ENCODE measurements around the gene IKZF5. TPM values are rescaled to one million over a fixed set of nuclear protein-coding genes. Genes with fewer than 3 reads are reported as not detected.

IKZF5 gene
- total and polyA plus RNA-seq, 2 donors from 2014 or later, result 7.3 to 17.1 TPM

DNA sequence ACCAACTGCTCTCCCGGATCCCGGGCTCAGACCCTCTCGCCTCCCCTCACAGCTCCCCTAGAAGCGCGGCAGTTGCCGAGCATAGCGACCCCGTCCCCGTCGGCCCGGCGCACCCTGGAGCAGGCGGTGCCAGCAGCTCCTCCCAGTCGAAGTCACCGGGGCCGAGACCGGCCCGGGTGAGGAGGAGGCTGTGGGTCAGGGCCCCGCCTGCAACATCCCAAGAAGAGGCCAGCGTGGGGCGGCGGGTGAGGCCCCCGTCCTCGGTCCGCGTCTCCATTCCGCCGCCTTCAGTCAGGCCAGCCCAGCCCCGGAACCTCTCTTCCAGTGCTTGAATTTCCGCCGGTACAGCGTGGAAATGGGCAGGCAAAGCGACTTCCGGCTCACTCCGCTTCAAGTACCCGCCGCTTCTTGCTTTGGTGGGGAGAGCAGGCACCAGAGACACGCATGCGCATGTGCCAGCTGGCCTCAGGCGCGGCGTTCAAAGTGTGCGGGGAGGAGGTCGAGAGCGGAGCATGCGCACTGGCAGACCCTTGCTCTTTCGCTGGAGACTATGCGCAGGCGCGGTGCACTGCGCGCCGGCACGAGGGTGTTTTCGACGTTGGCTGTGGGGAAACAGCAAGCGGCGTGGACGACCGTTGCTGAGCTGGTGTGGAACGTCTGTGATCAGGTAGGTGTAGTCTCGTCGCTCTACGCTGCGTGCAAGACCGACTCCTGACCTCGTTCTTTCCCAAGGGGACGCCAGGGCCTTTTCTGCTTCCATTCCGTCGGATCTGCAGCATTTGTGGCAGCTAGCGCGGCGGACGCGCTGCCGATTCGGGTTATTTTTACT, 54.5 kb downstream of the IKZF5 start, which contains the start of gene C10orf88:
TSS of gene C10orf88 (minus strand) at position 326 of the 829 bp plus-strand sequence. CDS start at position 277, 49 bp downstream.
- no peaks in the 10 kb centered on the region for H3K9me3 ChIP-seq (ENCODE audit: control insufficient read depth in 2 of 3, insufficient read depth in 1 of 3, low read length in 3 of 3)
- peak within 1 kb of the TSS; percentile 51 to 76 (median 58) for H3K9ac ChIP-seq (ENCODE audit: low read length in 3 of 3)
- intact Hi-C loops (cut with DNase I), result no loop called here
- H3K4me1 ChIP-seq (ENCODE audit: control insufficient read depth in 2 of 3, insufficient read depth in 2 of 3, low read depth in 1 of 3, low read length in 3 of 3), result peaks cover 0 to 7% (median 5%) of the 10 kb centered on the region in 3 donors
- no peaks in the 10 kb centered on the region for H3K27me3 ChIP-seq (ENCODE audit: control insufficient read depth, insufficient read depth, low read length)
- TF ChIP-seq, protein P1, sequence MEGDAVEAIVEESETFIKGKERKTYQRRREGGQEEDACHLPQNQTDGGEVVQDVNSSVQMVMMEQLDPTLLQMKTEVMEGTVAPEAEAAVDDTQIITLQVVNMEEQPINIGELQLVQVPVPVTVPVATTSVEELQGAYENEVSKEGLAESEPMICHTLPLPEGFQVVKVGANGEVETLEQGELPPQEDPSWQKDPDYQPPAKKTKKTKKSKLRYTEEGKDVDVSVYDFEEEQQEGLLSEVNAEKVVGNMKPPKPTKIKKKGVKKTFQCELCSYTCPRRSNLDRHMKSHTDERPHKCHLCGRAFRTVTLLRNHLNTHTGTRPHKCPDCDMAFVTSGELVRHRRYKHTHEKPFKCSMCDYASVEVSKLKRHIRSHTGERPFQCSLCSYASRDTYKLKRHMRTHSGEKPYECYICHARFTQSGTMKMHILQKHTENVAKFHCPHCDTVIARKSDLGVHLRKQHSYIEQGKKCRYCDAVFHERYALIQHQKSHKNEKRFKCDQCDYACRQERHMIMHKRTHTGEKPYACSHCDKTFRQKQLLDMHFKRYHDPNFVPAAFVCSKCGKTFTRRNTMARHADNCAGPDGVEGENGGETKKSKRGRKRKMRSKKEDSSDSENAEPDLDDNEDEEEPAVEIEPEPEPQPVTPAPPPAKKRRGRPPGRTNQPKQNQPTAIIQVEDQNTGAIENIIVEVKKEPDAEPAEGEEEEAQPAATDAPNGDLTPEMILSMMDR (IDR thresholded peaks at IDR 0.05; ENCODE audit: borderline replicate concordance, extremely low read depth, insufficient read depth), result peak; percentile 8
- FAIRE-seq (no peak), DNase-seq (peak; percentile 99)
- H3K4me3 ChIP-seq (ENCODE audit: low read length in 3 of 3), result peak within 1 kb of the TSS; percentile 61 to 88 (median 62)
- peaks cover 0 to 2% (median 0%) of the 10 kb centered on the region in 3 donors for H3K36me3 ChIP-seq (ENCODE audit: control insufficient read depth in 2 of 3, insufficient read depth in 3 of 3, low read length in 3 of 3)
- peak within 1 kb of the TSS in 1 of 2 donors; percentile 41 for H3K27ac ChIP-seq (ENCODE audit: low read depth in 2 of 2, low read length in 2 of 2)

DNA sequence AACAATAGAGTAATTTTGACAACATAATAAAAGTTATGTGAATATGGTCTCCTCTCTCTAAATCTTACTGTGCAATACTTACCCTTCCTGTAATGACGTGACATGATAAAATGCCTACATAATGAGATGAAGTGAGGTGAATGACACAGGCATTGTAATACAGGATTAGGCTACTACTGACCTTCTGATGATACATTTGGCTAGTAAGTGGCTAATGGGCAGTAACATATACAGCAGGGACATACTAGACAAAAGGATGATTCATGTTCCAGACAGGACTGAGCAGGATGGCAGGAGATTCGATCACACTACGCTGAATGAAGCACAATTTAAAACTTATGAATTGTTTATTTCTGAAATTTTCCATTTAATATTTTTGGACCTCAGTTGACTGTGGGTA, 59.3 kb downstream of the IKZF5 start:
- no peak for FAIRE-seq

More for the DNA sequence above, 59.3 kb downstream of the IKZF5 start:
- Histone ChIP-seq H3K9me3 (ENCODE audit: control insufficient read depth in 2 of 3, insufficient read depth in 1 of 3, low read length in 3 of 3) (no peaks in the 10 kb centered on the region), H3K27me3 (ENCODE audit: control insufficient read depth, insufficient read depth, low read length) (no peaks in the 10 kb centered on the region), H3K4me1 (ENCODE audit: control insufficient read depth in 2 of 3, insufficient read depth in 2 of 3, low read depth in 1 of 3, low read length in 3 of 3) (peaks cover 0 to under 1% (median under 1%) of the 10 kb centered on the region in 3 donors), H3K4me3 (ENCODE audit: low read length in 3 of 3) (no peak overlapping the region), H3K9ac (ENCODE audit: low read length in 3 of 3) (no peak overlapping the region), H3K27ac (ENCODE audit: low read depth in 2 of 2, low read length in 2 of 2) (no peak overlapping the region), H3K36me3 (ENCODE audit: control insufficient read depth in 2 of 3, insufficient read depth in 3 of 3, low read length in 3 of 3) (peaks cover 5 to 12% (median 8%) of the 10 kb centered on the region in 3 donors)
- intact Hi-C loops (cut with DNase I), result no loop called here
- TF ChIP-seq, protein P1 (IDR thresholded peaks at IDR 0.05; ENCODE audit: borderline replicate concordance, extremely low read depth, insufficient read depth), result no peak
- no peak for DNase-seq

Other genes with a start within 250 kb of the IKZF5 start
- gene CUZD1, start 162.9 kb downstream of the IKZF5 start, total RNA-seq, result 0.54 TPM
- gene CUZD1, start 162.9 kb downstream of the IKZF5 start, polyA plus RNA-seq (ENCODE audit: insufficient read depth, low read depth, low replicate concordance), result 0.65 TPM
- gene FAM24B, start 129.2 kb downstream of the IKZF5 start, total RNA-seq, result 3.8 TPM
- gene FAM24B, start 129.2 kb downstream of the IKZF5 start, polyA plus RNA-seq (ENCODE audit: insufficient read depth, low read depth, low replicate concordance), result 26.7 TPM
- gene FAM24A, start 98.2 kb downstream of the IKZF5 start, total RNA-seq, result not detected
- not detected for gene FAM24A, start 98.2 kb downstream of the IKZF5 start, polyA plus RNA-seq (ENCODE audit: insufficient read depth, low read depth, low replicate concordance)
- gene C10orf88, start 54.6 kb downstream of the IKZF5 start, total RNA-seq, result 7.6 TPM
- 4.3 TPM for gene C10orf88, start 54.6 kb downstream of the IKZF5 start, polyA plus RNA-seq (ENCODE audit: insufficient read depth, low read depth, low replicate concordance)
- gene PSTK, start 28.4 kb downstream of the IKZF5 start, total RNA-seq, result 4.3 TPM
- 4.7 TPM for gene PSTK, start 28.4 kb downstream of the IKZF5 start, polyA plus RNA-seq (ENCODE audit: insufficient read depth, low read depth, low replicate concordance)
- gene ACADSB, start 211 bp upstream of the IKZF5 start, total RNA-seq, result 26.6 TPM
- gene ACADSB, start 211 bp upstream of the IKZF5 start, polyA plus RNA-seq (ENCODE audit: insufficient read depth, low read depth, low replicate concordance), result 48.5 TPM
- gene HMX3, start 127.2 kb upstream of the IKZF5 start, total RNA-seq, result not detected
- not detected for gene HMX3, start 127.2 kb upstream of the IKZF5 start, polyA plus RNA-seq (ENCODE audit: insufficient read depth, low read depth, low replicate concordance)
- gene HMX2, start 139.3 kb upstream of the IKZF5 start, total RNA-seq, result 0.25 TPM
- gene HMX2, start 139.3 kb upstream of the IKZF5 start, polyA plus RNA-seq (ENCODE audit: insufficient read depth, low read depth, low replicate concordance), result 4.0 TPM
- gene BUB3, start 145.6 kb upstream of the IKZF5 start, total RNA-seq, result 60.8 TPM
- 49.0 TPM for gene BUB3, start 145.6 kb upstream of the IKZF5 start, polyA plus RNA-seq (ENCODE audit: insufficient read depth, low read depth, low replicate concordance)

All from kidney (tissue), 14 donors.